Skin of body (tissue), 2 donors: ENCODE measurements around the gene TAF7L. TPM values are rescaled to one million over a fixed set of nuclear protein-coding genes. Genes with fewer than 3 reads are reported as not detected.
"Not testable (repeated sequence)": the region's sequence is repeated elsewhere in the genome, so short reads cannot be mapped to it uniquely, and the experiment has no call there.

Experiments used
- DNase-seq: peaks from one replicate; lab custom pipeline; 2025; lab: John Stamatoyannopoulos, UW
- total RNA-seq: library from RNA; depleted of rRNA; stranded (reverse); fragments of >200 nt; gene quantifications from one replicate; pipeline ENCODE4 v1.2.3, GENCODE V29; 2014

Gene TAF7L, protein sequence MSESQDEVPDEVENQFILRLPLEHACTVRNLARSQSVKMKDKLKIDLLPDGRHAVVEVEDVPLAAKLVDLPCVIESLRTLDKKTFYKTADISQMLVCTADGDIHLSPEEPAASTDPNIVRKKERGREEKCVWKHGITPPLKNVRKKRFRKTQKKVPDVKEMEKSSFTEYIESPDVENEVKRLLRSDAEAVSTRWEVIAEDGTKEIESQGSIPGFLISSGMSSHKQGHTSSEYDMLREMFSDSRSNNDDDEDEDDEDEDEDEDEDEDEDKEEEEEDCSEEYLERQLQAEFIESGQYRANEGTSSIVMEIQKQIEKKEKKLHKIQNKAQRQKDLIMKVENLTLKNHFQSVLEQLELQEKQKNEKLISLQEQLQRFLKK
- 0.20 TPM for total RNA-seq

- DNase-seq: no peak
Measured at GRCh38 chrX:101290957-101291603, at the start of gene TAF7L. Gene TAF7L (minus strand): TSS chrX:101291334. CDS start chrX:101287543, 3,791 bp downstream.

GRCh38 chrX:101337776-101338271, 46.7 kb upstream of the TAF7L start:
- no peak for DNase-seq

GRCh38 chrX:101334310-101334709, 43.2 kb upstream of the TAF7L start:
- not testable (repeated sequence) for DNase-seq

GRCh38 chrX:101326600-101326999, 35.5 kb upstream of the TAF7L start:
- not testable (repeated sequence) for DNase-seq

DNA sequence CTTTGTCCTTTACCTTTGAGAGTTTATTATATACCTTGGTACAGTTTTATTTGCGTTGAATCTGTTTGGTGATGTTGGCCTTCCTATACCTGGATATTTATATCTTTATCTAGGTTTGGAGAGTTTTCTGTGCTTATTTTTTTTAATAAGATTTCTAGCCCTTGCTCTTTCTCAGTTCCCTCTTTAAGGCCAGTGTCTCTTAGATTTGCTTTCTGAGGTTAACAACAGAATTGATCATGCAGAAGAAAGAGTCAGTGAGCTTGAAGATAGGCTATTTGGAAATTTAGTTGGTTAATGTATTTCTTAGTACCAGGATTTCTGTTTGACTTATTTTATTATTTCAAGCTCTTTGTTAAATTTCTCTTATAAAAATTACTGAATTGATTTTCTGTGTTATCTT, 12.7 kb upstream of the TAF7L start:
- DNase-seq: no peak

GRCh38 chrX:101295603-101296002, 4.5 kb upstream of the TAF7L start:
- not testable (repeated sequence) for DNase-seq

GRCh38 chrX:101287402-101287801, 3.7 kb downstream of the TAF7L start:
- DNase-seq: no peak

- no peak for DNase-seq
Measured at GRCh38 chrX:101276238-101276637, 14.9 kb downstream of the TAF7L start.

DNA sequence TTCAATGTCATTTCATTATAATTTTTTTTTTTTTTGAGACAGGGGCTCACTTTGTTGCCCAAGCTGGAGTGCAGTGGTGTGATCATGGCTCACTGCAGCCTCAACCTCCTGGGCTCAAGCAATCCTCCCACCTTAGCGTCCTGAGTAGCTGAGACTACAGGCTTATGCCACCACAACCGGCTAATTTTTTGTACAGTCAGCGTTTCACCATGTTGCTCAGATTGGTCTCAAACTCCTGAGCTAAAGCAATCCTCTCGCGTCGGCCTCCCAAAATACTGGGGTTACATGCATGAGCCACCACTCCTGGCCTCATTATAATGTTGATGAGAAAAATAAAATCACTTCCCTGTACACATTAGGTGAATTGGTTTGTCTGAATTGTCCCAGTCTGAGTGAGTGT, 16.9 kb downstream of the TAF7L start:
- no peak for DNase-seq

GRCh38 chrX:101265869-101266428, 25.2 kb downstream of the TAF7L start:
- DNase-seq: no peak

GRCh38 chrX:101263766-101264165, 27.4 kb downstream of the TAF7L start:
- DNase-seq: no peak

DNA sequence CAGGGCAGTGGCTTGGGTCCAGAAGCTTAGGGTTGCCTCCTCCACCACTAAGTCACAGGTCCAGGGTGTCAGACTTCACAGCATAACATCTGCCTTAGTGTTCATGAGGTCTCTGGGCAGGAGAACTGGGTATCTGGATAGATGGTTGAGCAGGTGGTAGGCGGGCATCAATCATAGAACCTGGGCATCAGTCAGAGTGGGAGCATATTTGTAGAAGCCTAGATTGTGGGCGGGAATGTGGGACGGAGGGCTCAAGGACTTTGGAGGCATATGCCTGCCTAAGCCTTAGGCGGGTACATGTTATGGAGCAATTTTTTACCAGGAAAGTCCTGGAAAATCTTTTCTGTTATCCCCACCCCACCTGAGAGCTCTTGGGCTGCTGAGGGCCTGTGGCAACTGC, 28.5 kb downstream of the TAF7L start:
- DNase-seq: no peak

GRCh38 chrX:101260435-101260834, 30.7 kb downstream of the TAF7L start:
- no peak for DNase-seq

DNA sequence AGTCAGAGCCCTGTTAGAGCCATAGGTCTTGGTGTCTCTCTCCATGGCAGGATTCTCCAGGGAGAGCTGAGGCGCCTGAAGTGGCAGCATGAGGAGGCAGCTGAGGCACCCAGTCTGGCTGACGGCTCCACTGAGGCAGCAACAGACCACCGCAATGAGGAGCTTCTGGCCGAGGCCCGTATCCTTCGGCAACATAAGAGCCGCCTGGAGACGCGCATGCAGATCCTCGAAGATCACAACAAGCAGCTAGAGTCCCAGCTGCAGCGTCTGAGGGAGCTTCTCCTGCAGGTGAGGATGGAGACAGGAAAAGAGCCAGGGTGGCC, 32.9 kb downstream of the TAF7L start:
- DNase-seq: no peak

DNA sequence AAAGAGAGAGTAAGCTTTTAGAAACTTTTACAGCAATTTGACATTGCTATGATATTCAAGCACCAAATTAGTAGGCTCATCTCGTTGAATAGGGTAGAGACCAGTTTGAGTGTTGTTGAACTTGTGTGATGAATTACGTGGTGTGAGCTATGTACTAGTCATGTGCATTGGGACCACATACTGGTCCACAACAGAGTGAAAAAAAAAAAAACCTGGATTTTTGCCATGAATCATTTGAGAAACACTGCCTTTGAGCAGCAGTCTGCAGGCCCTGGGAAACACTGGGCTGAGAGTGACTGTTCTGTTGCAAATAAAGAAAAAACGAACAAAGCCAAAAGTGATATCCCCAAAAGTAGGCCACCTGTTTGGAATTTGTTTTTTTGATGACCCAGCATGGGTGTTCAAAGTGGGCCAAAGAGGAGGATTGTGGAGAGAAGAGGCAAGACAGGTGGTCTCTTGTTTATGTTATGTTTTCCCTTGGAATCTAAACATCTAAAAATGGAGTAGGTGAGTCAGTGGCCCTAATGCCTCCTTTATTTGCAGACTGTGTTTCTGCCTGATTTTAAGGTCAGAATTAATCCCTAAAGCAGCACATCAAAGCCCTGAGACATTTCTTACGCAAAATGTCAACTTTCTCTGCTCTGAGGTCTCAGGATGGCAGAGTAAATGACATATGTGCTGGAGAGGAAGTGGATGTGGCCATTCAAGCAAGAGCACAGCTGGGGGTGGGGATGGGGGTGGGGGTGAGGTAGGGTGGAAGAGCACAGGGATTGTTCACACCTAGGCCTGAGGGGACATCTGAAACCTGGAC, 33.5 kb downstream of the TAF7L start:
- DNase-seq: no peak

- no peak for DNase-seq
Measured at GRCh38 chrX:101252634-101253033, 38.5 kb downstream of the TAF7L start.

DNA sequence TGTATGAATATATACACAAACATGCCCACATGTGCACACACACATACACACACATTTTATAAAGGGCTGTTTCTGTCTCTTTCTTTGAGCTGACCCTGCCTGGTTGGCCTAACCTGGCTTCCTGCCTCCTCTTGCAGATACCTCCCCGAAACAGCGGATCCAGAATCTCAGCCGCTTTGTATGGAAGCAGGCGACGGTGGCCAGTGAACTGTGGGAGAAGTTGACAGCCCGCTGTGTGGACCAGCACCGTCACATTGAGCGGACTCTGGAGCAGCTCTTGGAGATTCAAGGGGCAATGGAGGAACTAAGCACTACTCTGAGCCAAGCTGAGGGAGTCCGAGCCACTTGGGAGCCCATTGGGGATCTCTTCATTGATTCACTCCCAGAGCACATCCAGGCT, 49.6 kb downstream of the TAF7L start:
- no peak for DNase-seq

DNA sequence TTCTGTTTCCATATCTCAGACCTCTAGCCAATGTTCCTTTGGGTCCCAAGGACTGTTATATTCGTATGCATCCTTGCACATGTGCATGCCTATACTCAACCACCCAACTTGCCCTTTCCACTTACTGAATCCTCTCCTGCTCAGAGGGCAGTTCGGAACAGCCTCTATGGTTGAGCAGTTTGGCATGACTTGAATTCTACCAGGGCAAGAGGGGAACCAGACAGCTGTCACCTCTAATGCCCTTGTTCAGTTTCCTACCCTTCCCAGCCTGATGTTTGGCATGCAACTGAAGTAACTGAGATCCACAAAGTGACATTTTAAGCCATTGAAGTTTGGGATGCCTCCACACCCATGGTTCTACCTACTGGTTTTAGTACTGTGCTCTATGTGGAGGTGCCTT, 54.1 kb downstream of the TAF7L start:
- DNase-seq: no peak

DNA sequence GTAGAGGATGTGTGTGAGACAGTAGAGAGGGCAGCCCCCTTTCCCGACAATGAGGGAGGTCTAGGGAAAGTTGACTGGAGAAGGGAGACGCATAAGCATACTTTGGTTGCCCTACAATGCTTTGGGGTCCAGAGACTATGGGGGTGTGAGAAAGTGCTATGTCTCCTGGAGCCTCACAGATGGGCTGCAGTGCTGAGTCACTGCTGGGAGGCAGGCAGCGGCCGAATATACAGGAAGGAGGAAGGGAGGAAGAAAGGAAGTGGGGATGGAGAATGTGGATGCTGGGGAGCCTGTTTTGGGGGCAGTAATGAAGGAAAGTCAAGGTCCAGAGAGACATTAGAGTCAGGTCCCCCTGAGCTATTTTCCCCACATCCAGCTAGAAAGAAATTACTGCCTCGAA, 58.8 kb downstream of the TAF7L start:
- no peak for DNase-seq

DNA sequence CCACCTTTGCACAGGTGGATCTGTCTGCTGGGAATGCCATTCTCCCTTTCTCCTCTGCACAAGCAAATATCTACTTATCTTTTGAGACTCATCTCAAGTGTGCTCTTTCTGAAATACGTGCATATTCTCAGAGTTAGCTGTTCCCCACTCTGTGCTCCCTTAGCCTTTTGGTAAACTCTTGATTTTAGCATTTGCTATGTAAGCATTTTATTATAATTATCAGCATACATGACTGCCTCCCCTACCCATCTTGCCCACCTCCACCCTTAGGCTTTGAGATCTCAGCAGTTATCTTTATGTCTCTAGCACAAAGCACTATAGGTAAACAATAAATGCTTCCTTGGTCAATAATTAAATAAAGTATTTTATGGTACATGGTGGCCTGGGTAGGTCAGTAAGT, 60.1 kb downstream of the TAF7L start:
- no peak for DNase-seq

DNA sequence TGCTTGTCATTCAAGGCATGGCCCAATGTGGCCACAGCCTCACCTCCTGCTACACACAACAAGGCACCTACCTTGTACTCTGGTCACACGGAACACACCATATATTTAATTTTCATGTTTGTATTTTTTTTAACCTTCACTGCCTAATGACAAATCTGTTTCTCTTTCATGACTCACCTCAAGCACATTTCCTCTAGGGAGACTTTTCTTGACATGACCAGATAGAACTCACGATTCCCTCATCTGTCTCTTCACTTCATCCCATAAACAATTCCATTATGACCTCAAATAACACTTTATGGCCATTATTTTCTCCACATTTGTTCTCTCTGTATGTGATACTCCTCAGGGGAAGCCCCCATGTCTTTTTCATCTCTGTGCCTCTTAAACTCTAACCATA, 60.5 kb downstream of the TAF7L start:
- no peak for DNase-seq

GRCh38 chrX:101229170-101229569, 62.0 kb downstream of the TAF7L start:
- no peak for DNase-seq
